H1 (cell line): Measurements from ENCODE around the gene PITPNB. TPM values are rescaled to one million over a fixed set of nuclear protein-coding genes. Genes with fewer than 3 reads are reported as not detected.

ENCODE experiments used
- CTCF ChIA-PET: fragments of 300-600 bp; sonication (Branson Sonifier 250); formaldehyde crosslinking; loops from one replicate; lab custom pipeline; 2021; ENCODE audit not compliant: partially characterized antibody; lab: Charles Lee
- POLR2A ChIA-PET: fragments of 300-600 bp; sonication (Branson Sonifier 250); formaldehyde crosslinking; loops from one replicate; lab custom pipeline; 2021; ENCODE audit warnings: inconsistent platforms; ENCODE audit not compliant: partially characterized antibody; lab: Charles Lee
- DNase-seq, 2 experiments: peaks; one replicate each; pipeline versions ENCODE4 v3.0.0 to v3.0.0-alpha.2; 2010 to 2022; ENCODE audit warnings: low spot score in 2 of 2, low read depth in 1 of 2, mixed read lengths in 1 of 2
- FAIRE-seq: peaks from 2 replicates; lab custom pipeline; 2011; peaks lifted over from hg19 to GRCh38; lab: Jason Lieb, UNC
- H2AFZ ChIP-seq: 2 replicates; pipeline ENCODE4 v1.8.1; 2012; ENCODE audit warnings: low read length, inconsistent platforms
- H2AK5ac ChIP-seq: 2 replicates; pipeline ENCODE4 v1.6.1; 2013; ENCODE audit warnings: low read depth, low read length
- H2BK120ac ChIP-seq: replicated peaks from 2 replicates; pipeline ENCODE3; 2013; ENCODE audit warnings: low read depth, low read length, inconsistent platforms
- H2BK12ac ChIP-seq: 2 replicates; pipeline ENCODE4 v1.6.1; 2013; ENCODE audit warnings: low read depth, low read length
- H2BK15ac ChIP-seq: 2 replicates; pipeline ENCODE4 v1.6.1; 2013; ENCODE audit warnings: low read length
- H2BK20ac ChIP-seq: 2 replicates; pipeline ENCODE4 v1.6.1; 2013; ENCODE audit warnings: low read length
- H2BK5ac ChIP-seq: 2 replicates; pipeline ENCODE4 v1.6.1; 2013; ENCODE audit warnings: low read depth, low read length
- H3K14ac ChIP-seq: 2 replicates; pipeline ENCODE4 v1.6.1; 2013; ENCODE audit warnings: inconsistent platforms; ENCODE audit not compliant: insufficient read length
- H3K18ac ChIP-seq: 2 replicates; pipeline ENCODE4 v1.6.1; 2013; ENCODE audit warnings: low read length; ENCODE audit errors: extremely low read depth
- H3K23ac ChIP-seq: 2 replicates; pipeline ENCODE4 v1.6.1; 2013; ENCODE audit warnings: inconsistent platforms; ENCODE audit not compliant: insufficient read length
- H3K23me2 ChIP-seq: 2 replicates; pipeline ENCODE4 v1.6.1; 2013; ENCODE audit warnings: low read depth, low read length
- H3K27ac ChIP-seq: 2 replicates; pipeline ENCODE4 v1.6.1; 2011; ENCODE audit warnings: low read depth, low read length, inconsistent platforms
- H3K27me3 ChIP-seq, 4 experiments: replicated peaks in 1 of 4; 1 replicate in 1 of 4; 2 replicates in 3 of 4; pipeline versions ENCODE4 v1.6.1 to v1.8.1; 2011 to 2013; ENCODE audit warnings: low read length in 3 of 4, mild to moderate bottlenecking in 3 of 4, inconsistent platforms in 2 of 4, mixed read lengths in 2 of 4, moderate library complexity in 1 of 4; ENCODE audit not compliant: control insufficient read depth in 3 of 4, insufficient read depth in 3 of 4; ENCODE audit errors: extremely low read depth in 1 of 4
- H3K36me3 ChIP-seq, 4 experiments: 2 replicates each; pipeline versions ENCODE4 v1.6.1 to v1.8.1; 2011 to 2013; ENCODE audit warnings: mild to moderate bottlenecking in 4 of 4, low read length in 3 of 4, moderate library complexity in 2 of 4, control low read depth in 1 of 4, inconsistent platforms in 1 of 4; ENCODE audit not compliant: insufficient read depth in 4 of 4, control insufficient read depth in 2 of 4
- H3K4ac ChIP-seq: replicated peaks from 2 replicates; pipeline ENCODE3; 2013; ENCODE audit warnings: low read length, low read depth, mixed read lengths, inconsistent platforms; ENCODE audit not compliant: insufficient read length
- H3K4me1 ChIP-seq, 4 experiments: replicated peaks in 1 of 4; 1 replicate in 1 of 4; 2 replicates in 3 of 4; pipeline versions ENCODE4 v1.6.1 to v1.8.1; 2011 to 2013; ENCODE audit warnings: low read length in 3 of 4, inconsistent platforms in 2 of 4, mixed read lengths in 1 of 4; ENCODE audit not compliant: insufficient read depth in 4 of 4, control insufficient read depth in 3 of 4
- H3K4me2 ChIP-seq, 2 experiments: 2 replicates each; pipeline versions ENCODE4 v1.6.1 to v1.8.1; 2011 to 2013; ENCODE audit warnings: low read depth in 2 of 2, low read length in 2 of 2, control low read depth in 1 of 2, inconsistent platforms in 1 of 2, mild to moderate bottlenecking in 1 of 2; ENCODE audit not compliant: insufficient read depth in 1 of 2
- H3K4me3 ChIP-seq, 4 experiments: fragments of 200-600, 300-600 bp in 1 of 4; sonication (generic), shearing (Covaris generic), sonication (Bioruptor Twin) in 1 of 4; 2 replicates each; pipeline versions ENCODE4 v1.5.1 to v1.8.1; 2011 to 2016; ENCODE audit warnings: low read length in 4 of 4, low read depth in 3 of 4, control low read depth in 2 of 4, inconsistent platforms in 2 of 4, mild to moderate bottlenecking in 2 of 4, mixed read lengths in 1 of 4, moderate library complexity in 1 of 4; ENCODE audit not compliant: insufficient read depth in 2 of 4; ENCODE audit errors: extremely low read depth in 1 of 4
- H3K56ac ChIP-seq: replicated peaks from 2 replicates; pipeline ENCODE3; 2013; ENCODE audit warnings: low read depth, mild to moderate bottlenecking, mixed read lengths, low read length, inconsistent platforms; ENCODE audit not compliant: insufficient read length
- H3K79me1 ChIP-seq: 2 replicates; pipeline ENCODE4 v1.6.1; 2013; ENCODE audit warnings: low read depth, low read length, control low read depth
- H3K79me2 ChIP-seq, 2 experiments: 2 replicates each; pipeline versions ENCODE4 v1.6.1 to v1.8.1; 2012 to 2013; ENCODE audit warnings: low read length in 2 of 2, mild to moderate bottlenecking in 2 of 2, inconsistent platforms in 1 of 2; ENCODE audit not compliant: insufficient read depth in 2 of 2, control insufficient read depth in 1 of 2
- H3K9ac ChIP-seq, 4 experiments: replicated peaks in 1 of 4; 1 replicate in 1 of 4; 2 replicates in 3 of 4; pipeline versions ENCODE4 v1.6.1 to v1.8.1; 2011 to 2013; ENCODE audit warnings: low read depth in 3 of 4, low read length in 3 of 4, control low read depth in 2 of 4, mild to moderate bottlenecking in 2 of 4, moderate library complexity in 2 of 4, inconsistent platforms in 1 of 4; ENCODE audit errors: extremely low read depth in 1 of 4
- H3K9me3 ChIP-seq, 2 experiments: 2 replicates each; pipeline versions ENCODE4 v1.6.1 to v1.8.1; 2012 to 2013; ENCODE audit warnings: mild to moderate bottlenecking in 2 of 2, moderate library complexity in 2 of 2, control low read depth in 1 of 2, inconsistent platforms in 1 of 2, low read depth in 1 of 2, low read length in 1 of 2, mixed read lengths in 1 of 2; ENCODE audit not compliant: insufficient read depth in 2 of 2
- H4K20me1 ChIP-seq, 2 experiments: replicated peaks in 1 of 2; 2 replicates each; pipeline versions ENCODE3 to v1.8.1; 2011 to 2013; ENCODE audit warnings: inconsistent platforms in 2 of 2, low read length in 2 of 2, mild to moderate bottlenecking in 1 of 2; ENCODE audit not compliant: insufficient read depth in 2 of 2, control insufficient read depth in 1 of 2
- H4K5ac ChIP-seq: 2 replicates; pipeline ENCODE4 v1.6.1; 2013; ENCODE audit warnings: low read length, low read depth, mixed read lengths, inconsistent platforms; ENCODE audit not compliant: insufficient read length
- H4K8ac ChIP-seq: 2 replicates; pipeline ENCODE4 v1.8.0; 2013; ENCODE audit warnings: mild to moderate bottlenecking, moderate library complexity, low read length, inconsistent platforms; ENCODE audit not compliant: insufficient read depth; ENCODE audit errors: extremely low read depth
- H4K91ac ChIP-seq: replicated peaks from 2 replicates; pipeline ENCODE3; 2013; ENCODE audit warnings: low read length, mixed read lengths, inconsistent platforms; ENCODE audit not compliant: insufficient read length
- BACH1 ChIP-seq: IDR thresholded peaks from 2 replicates; pipeline ENCODE4 v1.6.1; 2012; ENCODE audit warnings: low read length, improper control_type of control experiment
- CBX5 ChIP-seq: fragments of 300-800, 300-1000 bp; sonication (generic); IDR thresholded peaks from 2 replicates; pipeline ENCODE4 v1.7.1; 2016; ENCODE audit warnings: antibody characterized with exemption, low read length, low read depth
- CBX8 ChIP-seq: fragments of 300-800, 300-1000 bp; sonication (generic); IDR thresholded peaks from 2 replicates; pipeline ENCODE4 v1.7.1; 2016; ENCODE audit warnings: low read depth, low read length, borderline replicate concordance
- CHD1 ChIP-seq: IDR thresholded peaks from 2 replicates; pipeline ENCODE4 v1.6.1; 2012; ENCODE audit warnings: low read depth, low read length, improper control_type of control experiment
- EP300 ChIP-seq, 2 experiments: IDR thresholded peaks; 1 replicate in 1 of 2; 2 replicates in 1 of 2; pipeline ENCODE4 v1.6.1; 2011 to 2012; ENCODE audit warnings: low read depth in 2 of 2, low read length in 2 of 2, mild to moderate bottlenecking in 2 of 2, borderline replicate concordance in 1 of 2, inconsistent platforms in 1 of 2, moderate library complexity in 1 of 2
- GTF2F1 ChIP-seq: IDR thresholded peaks from 2 replicates; pipeline ENCODE4 v1.6.1; 2012; ENCODE audit warnings: low read depth, low read length, improper control_type of control experiment, borderline replicate concordance
- HDAC2 ChIP-seq, 2 experiments: fragments of 300-600 bp in 1 of 2; sonication (generic) in 1 of 2; IDR thresholded peaks; 2 replicates each; pipeline ENCODE4 v1.6.1; 2011 to 2012; ENCODE audit warnings: low read depth in 2 of 2, low read length in 2 of 2, mild to moderate bottlenecking in 2 of 2, moderate library complexity in 2 of 2, borderline replicate concordance in 1 of 2, inconsistent platforms in 1 of 2
- JUND ChIP-seq: IDR thresholded peaks from 2 replicates; pipeline ENCODE4 v1.6.1; 2011; ENCODE audit warnings: mild to moderate bottlenecking, improper control_type of control experiment, low read length
- KDM4A ChIP-seq: IDR thresholded peaks from one replicate; pipeline ENCODE4 v1.7.1; 2012; ENCODE audit warnings: low read depth, mild to moderate bottlenecking, moderate library complexity, low read length, inconsistent platforms; ENCODE audit not compliant: severe bottlenecking
- RBBP5 ChIP-seq: IDR thresholded peaks from 2 replicates; pipeline ENCODE4 v1.7.1; 2012; ENCODE audit warnings: low read depth, mild to moderate bottlenecking, inconsistent platforms, low read length, moderate library complexity, borderline replicate concordance
- SIX5 ChIP-seq: IDR thresholded peaks from 2 replicates; pipeline ENCODE4 v1.6.1; 2011; ENCODE audit warnings: mild to moderate bottlenecking, low read depth, low read length
- SP1 ChIP-seq: IDR thresholded peaks from 2 replicates; pipeline ENCODE4 v1.6.1; 2011; ENCODE audit warnings: low read depth, low read length
- TBP ChIP-seq: IDR thresholded peaks from 2 replicates; pipeline ENCODE4 v1.6.1; 2011; ENCODE audit warnings: low read depth, low read length, improper control_type of control experiment
- TCF12 ChIP-seq: IDR thresholded peaks from 2 replicates; pipeline ENCODE4 v1.6.1; 2011; ENCODE audit warnings: low read depth, mild to moderate bottlenecking, low read length
- WGBS, 2 experiments: shearing (Covaris generic) in 1 of 2; methylation state at CpG; one replicate each; pipeline versions ENCODE4 v1.1.6 to v1.1.7; 2013 to 2015; ENCODE audit warnings: low lambda C conversion rate in 2 of 2, mixed read lengths in 2 of 2, inconsistent platforms in 1 of 2, low coverage in 1 of 2, missing lambda C conversion rate in 1 of 2; ENCODE audit not compliant: insufficient replicate concordance in 2 of 2, insufficient coverage in 1 of 2, insufficient read length in 1 of 2; ENCODE audit errors: extremely low coverage in 1 of 2, missing lambda C conversion rate in 1 of 2; 5-methylcytosine and 5-hydroxymethylcytosine counted together
- polyA plus RNA-seq, 7 experiments: library from polyadenylated mRNA; depleted of rRNA in 3 of 7; stranded (reverse) in 5 of 7; unstranded in 2 of 7; fragments of >200 nt in 5 of 7; fragments of 200-250 nt in 2 of 7; gene quantifications; 1 replicate in 5 of 7; 2 replicates in 1 of 7; 4 replicates in 1 of 7; pipeline versions ENCODE4 v1.2.1 to v1.2.3, GENCODE V29; 2011 to 2013; ENCODE audit warnings: missing spikeins in 2 of 7, mixed read lengths in 2 of 7
- total RNA-seq: library from RNA; stranded (reverse); fragmentation: NEBNext Ultra II Directional; extraction: Animal tissue kit (Norgen Biotek cat#: 25700); gene quantifications from 2 replicates; pipeline ENCODE4 v1.2.1, GENCODE V29; 2021

Gene PITPNB
- total and polyA plus RNA-seq, 2 of the 8 experiments (the other 6 are each of a cell fraction or from before 2014, with no cell fraction given) = 24.6 to 89.3 TPM

- Histone ChIP-seq H3K4me3 (no peak overlapping the region), H3K9ac (no peak overlapping the region), H3K56ac (no peak overlapping the region), H3K14ac (no peak overlapping the region), H4K91ac (no peak overlapping the region), H3K79me1 (no peaks in the 10 kb centered on the region), H4K8ac (no peak overlapping the region), H2BK12ac (no peak overlapping the region), H3K4ac (no peak overlapping the region), H2BK20ac (no peak overlapping the region), H3K23ac (no peak overlapping the region), H3K23me2 (no peaks in the 10 kb centered on the region), H2BK5ac (no peak overlapping the region), H3K4me1 (peaks cover 0 to 4% (median 0%) of the 10 kb centered on the region in 4 experiments; a peak in 2 of 7 replicates), H3K4me2 (no peak overlapping the region), H3K27me3 (no peaks in the 10 kb centered on the region), H3K27ac (no peak overlapping the region), H4K20me1 (no peaks in the 10 kb centered on the region), H3K79me2 (no peaks in the 10 kb centered on the region), H2AK5ac (no peak overlapping the region), H2BK15ac (no peak overlapping the region), H2BK120ac (no peak overlapping the region), H3K18ac (no peak overlapping the region), H3K9me3 (no peaks in the 10 kb centered on the region), H4K5ac (no peak overlapping the region), H3K36me3 (no peaks in the 10 kb centered on the region), H2AFZ (no peak overlapping the region)
- ChIA-PET CTCF (no interaction called here), POLR2A (no interaction called here)
- no peak for DNase-seq
- FAIRE-seq = no peak
- TF ChIP-seq JUND = no peak
- no peak for TF ChIP-seq HDAC2 (IDR thresholded peaks at IDR 0.05; ENCODE audit: borderline replicate concordance in 1 of 2, low read depth in 2 of 2, low read length in 2 of 2)
- TF ChIP-seq GTF2F1 = no peak
- TF ChIP-seq CBX5 = no peak
- TF ChIP-seq SP1 = no peak
- TF ChIP-seq KDM4A = no peak
- TF ChIP-seq RBBP5 = no peak
- TF ChIP-seq TCF12 = no peak
- no peak for TF ChIP-seq BACH1
- TF ChIP-seq EP300 (IDR thresholded peaks at IDR 0.05; ENCODE audit: borderline replicate concordance in 1 of 2, low read depth in 2 of 2, low read length in 2 of 2) = no peak
- no peak for TF ChIP-seq CHD1
- TF ChIP-seq TBP = no peak
- no peak for TF ChIP-seq CBX8
- TF ChIP-seq SIX5 = no peak
- WGBS, 2 experiments = 90% methylated on average over 4 of the region's 4 CpGs; no CpG with 5 or more reads in 1 of the 2 experiments
Observed at GRCh38 chr22:27961182-27961581, 42.1 kb upstream of the PITPNB start.
